Vagina (tissue), 2 donors: ENCODE data around the gene POGLUT3.

Experiments used
- POLR2A ChIP-seq, 2 donors: fragments of 450-650 bp; IDR thresholded peaks; one replicate each; pipeline ENCODE4 v1.6.1; 2017; ENCODE audit warnings: antibody characterized with exemption in 2 of 2, mild to moderate bottlenecking in 2 of 2, moderate library complexity in 2 of 2
- POLR2AphosphoS5 ChIP-seq, 2 donors: sonication (generic); formaldehyde crosslinking; IDR thresholded peaks; one replicate each; pipeline ENCODE4 v1.9.0; 2017; ENCODE audit warnings: antibody characterized with exemption in 2 of 2, mild to moderate bottlenecking in 2 of 2, low read depth in 1 of 2; ENCODE audit not compliant: insufficient read depth in 1 of 2
- TF ChIP-seq, protein P1 (sequence below), 3 experiments: fragments of 450-650 bp in 2 of 3; fragments of 200-600 bp in 1 of 3; sonication (generic) in 1 of 3; IDR thresholded peaks; one replicate each; pipeline ENCODE4 v1.5.1; 2017 to 2019; ENCODE audit warnings: antibody characterized with exemption in 3 of 3, mild to moderate bottlenecking in 2 of 3, moderate library complexity in 2 of 3

DNA sequence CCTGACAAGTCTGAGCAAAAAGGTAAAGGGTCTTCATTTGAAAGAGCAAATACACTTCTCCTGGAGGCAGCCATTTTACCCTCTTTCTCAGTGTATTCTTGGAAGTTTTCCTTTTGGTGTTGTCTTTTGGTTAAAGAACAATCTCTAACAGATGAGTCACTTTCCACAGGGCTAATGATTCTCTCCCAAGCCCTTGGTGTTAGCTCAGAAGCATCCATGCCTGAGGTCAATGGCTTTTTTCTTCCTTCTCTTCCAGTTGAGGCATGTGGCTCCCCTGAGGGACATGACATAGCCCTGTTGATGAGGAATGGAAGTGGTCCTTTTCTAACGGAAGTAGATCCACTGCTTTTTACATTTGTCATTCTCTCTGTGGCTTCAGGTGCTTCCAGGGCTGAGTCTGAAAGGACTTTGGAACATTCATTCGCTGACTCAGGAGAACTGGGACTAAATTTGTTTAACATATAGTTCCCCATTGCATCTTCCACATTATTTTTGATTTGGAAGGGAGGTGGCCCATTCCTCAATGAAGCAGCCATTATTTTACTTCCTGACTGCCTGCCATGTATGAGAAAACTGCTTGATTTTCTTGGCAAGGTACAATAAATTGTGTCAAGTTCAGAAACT, 13.8 kb upstream of the POGLUT3 start:
- TF ChIP-seq, protein P1, sequence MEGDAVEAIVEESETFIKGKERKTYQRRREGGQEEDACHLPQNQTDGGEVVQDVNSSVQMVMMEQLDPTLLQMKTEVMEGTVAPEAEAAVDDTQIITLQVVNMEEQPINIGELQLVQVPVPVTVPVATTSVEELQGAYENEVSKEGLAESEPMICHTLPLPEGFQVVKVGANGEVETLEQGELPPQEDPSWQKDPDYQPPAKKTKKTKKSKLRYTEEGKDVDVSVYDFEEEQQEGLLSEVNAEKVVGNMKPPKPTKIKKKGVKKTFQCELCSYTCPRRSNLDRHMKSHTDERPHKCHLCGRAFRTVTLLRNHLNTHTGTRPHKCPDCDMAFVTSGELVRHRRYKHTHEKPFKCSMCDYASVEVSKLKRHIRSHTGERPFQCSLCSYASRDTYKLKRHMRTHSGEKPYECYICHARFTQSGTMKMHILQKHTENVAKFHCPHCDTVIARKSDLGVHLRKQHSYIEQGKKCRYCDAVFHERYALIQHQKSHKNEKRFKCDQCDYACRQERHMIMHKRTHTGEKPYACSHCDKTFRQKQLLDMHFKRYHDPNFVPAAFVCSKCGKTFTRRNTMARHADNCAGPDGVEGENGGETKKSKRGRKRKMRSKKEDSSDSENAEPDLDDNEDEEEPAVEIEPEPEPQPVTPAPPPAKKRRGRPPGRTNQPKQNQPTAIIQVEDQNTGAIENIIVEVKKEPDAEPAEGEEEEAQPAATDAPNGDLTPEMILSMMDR (IDR thresholded peaks at IDR 0.05), result no peak
- no peak for TF ChIP-seq POLR2A (IDR thresholded peaks at IDR 0.05)
- no peak for TF ChIP-seq POLR2AphosphoS5 (IDR thresholded peaks at IDR 0.05; ENCODE audit: insufficient read depth in 1 of 2, low read depth in 1 of 2)
